ENCODE data around the gene RTL9.
"Not testable (repeated sequence)": the region's sequence is repeated elsewhere in the genome, so short reads cannot be mapped to it uniquely, and the experiment has no call there.

Gene RTL9

GRCh38 chrX:110346681-110347080 lies 12.0 kb upstream of the RTL9 start:
- DNase-seq = no peak

- DNase-seq = no peak
Measured at GRCh38 chrX:110359273-110359672, 625 bp downstream of the RTL9 start.

GRCh38 chrX:110363244-110363643 lies 4.6 kb downstream of the RTL9 start:
- DNase-seq = no peak

DNA sequence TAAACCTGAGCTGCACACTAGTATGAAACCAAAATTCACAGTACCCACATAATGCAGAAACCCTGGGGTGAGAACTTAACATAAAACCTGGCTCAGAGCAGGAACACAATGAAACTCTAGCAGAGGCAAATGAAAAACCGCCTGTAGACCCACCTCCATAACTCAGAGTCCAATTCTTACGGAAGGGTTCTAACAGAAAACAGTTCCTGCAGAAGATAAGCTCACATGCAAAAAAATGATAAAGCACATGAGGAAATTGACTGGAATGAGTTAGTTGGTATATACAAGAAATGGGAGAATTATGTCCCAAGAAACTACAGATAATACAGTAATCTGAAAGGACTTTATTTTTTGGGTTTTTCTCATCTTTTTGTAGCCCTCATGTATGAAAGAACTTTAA lies 14.7 kb downstream of the RTL9 start:
- no peak for DNase-seq

DNA sequence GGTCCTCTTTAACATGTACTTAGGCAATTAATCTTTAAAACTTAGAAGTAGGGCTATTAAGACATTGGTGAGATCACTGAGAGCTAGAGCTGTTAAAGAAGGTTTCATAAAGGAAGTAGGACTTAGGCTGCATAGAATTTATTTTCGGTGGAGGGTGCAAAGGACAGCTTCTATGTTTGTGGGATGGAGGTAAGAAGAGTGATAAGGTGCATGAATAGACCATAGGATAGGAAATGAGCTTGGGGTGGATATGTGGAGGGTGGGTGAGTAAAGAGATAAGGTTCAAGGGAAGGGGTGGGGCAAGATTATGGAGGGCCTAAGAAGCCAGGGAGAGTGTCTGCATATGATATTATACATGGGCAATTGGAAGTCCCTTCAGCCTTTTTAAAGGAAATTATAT lies 15.9 kb downstream of the RTL9 start:
- DNase-seq = no peak

- no peak for DNase-seq
Measured at GRCh38 chrX:110381216-110381615, 22.6 kb downstream of the RTL9 start.

DNA sequence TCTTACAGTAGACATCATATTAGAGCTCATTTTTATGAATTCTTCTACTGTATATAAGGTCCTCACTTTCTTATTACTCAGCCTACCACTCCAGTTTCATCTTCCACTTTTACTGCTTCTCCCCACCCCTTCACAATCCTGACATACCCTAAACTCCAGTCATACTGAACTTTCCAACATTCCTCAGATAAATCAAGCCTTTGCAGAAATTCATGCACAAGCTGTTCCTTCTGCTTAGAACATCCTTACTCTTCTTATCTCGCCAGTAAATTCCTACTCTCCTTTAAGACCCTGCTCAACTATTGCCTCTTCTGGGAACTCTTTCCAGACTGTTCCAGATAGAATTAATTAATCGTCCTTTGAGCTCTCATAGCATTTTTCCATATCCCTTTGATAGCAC lies 24.8 kb downstream of the RTL9 start:
- no peak for DNase-seq

DNA sequence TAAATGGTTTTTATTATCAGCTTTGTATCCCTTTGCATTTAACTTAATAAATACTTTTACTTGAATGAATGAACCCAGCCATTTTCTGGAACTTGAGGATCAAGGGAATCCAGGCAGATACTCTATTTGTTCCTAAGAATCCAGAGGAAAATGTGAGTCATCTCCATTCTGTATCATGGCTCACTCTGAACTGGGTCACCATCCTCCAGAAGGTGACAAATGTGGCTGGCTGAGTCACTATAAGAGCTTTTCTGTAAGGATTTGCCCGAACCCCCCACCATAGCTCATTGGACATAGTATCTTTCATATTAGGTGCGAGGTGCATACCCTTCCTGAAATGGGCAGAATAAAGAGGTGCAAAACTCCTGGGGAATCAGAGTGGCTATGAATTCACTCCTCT lies 25.8 kb downstream of the RTL9 start:
- DNase-seq = no peak

DNA sequence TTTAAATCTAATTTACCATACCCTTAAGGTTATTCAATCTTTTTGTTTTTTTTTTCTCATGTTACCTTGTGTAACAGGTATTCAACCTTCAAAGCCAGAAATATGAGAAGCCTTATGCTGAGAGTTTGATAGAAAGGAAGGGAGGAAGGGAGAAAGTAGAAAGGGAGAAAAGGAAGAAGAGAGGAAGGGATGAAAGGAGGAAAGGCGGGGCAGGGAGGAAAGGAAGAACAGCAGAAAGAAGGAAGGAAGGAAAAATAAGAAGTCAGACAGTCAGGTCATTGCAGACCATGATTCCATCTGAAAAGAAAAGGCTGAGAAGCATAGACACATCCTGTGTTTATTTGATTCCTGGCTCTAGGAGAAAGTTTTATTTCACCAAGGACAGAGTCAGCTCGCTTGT lies 30.9 kb downstream of the RTL9 start:
- no peak for DNase-seq

GRCh38 chrX:110391086-110391485 lies 32.4 kb downstream of the RTL9 start:
- DNase-seq = no peak

DNA sequence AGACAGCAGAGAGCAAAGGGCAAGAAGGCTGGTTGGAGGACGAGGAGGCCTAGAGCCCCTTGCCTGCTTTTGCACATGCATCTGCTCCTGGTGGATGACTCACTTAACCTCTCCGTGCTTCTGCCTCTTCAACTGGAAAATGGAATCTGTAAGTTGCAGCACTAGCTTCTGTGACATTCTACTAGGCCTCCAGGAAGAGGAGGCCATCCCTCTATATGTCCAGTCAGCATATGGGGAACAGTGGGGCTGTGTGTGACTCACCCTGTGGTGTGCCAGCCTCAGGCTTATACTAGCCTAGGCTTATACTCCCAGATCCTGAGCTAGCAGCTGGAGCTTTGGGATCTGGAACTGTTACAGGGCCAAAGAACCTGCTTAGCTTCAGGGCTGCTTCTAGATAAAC lies 36.0 kb downstream of the RTL9 start:
- no peak for DNase-seq

- DNase-seq = no peak
Measured at GRCh38 chrX:110395877-110396276, 37.2 kb downstream of the RTL9 start.

DNA sequence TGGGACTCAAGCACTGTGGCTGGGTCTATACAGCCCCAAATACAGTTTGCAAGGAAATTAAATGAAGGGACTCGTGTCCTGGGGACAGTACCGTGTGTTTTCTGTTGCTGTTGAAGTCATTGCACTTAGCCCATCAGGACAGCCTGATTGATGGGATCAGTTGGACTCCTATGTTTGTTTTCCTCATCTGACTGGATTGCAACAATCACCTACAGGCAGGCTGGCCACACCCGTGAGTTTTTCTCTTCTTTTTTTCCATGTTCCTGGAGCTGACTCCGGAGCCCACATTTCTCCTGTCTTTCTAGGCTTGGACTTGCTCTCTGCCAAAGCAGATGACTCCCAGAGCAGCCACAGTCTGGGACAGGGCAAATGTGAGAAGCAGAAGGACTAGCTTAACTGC lies 38.1 kb downstream of the RTL9 start:
- no peak for DNase-seq

GRCh38 chrX:110397339-110397738 lies 38.7 kb downstream of the RTL9 start:
- DNase-seq = no peak

DNA sequence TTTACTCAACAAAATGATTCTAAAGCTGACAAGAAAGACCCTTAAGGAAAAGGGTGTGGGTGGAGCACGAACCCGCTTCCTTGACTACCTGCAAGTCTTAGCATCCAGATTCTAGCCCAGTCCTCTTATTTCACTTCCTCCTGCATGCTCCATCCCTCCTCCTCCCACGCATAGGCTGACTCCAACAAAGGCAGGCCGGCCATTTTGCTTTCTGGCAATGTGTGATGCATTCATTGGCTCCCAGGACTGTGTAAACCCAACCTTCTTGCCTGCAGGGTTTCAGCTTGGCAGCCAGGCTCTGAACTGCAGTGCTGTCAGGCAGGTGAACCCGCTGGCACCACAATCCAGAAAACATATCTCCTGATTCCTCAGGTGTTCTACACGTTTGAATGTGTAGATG lies 39.3 kb downstream of the RTL9 start:
- no peak for DNase-seq

DNA sequence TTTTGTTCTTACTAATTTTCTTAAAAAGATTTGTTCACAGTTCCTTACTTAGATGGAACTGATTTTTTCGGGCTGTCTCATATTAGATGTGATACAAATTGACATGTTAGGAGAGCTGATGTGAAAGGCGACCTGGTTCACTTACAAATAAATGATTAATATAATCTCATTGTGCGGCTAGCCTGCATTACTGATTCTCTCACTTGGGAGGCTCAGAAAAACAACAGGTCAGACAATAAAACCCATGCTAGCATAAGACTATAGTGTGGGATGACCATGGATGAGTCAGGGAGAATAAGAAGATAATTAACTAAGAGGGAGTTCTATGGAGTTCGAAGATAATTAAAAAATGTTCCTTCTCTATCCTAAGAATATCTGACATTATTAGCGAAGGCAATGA lies 40.8 kb downstream of the RTL9 start:
- no peak for DNase-seq

DNA sequence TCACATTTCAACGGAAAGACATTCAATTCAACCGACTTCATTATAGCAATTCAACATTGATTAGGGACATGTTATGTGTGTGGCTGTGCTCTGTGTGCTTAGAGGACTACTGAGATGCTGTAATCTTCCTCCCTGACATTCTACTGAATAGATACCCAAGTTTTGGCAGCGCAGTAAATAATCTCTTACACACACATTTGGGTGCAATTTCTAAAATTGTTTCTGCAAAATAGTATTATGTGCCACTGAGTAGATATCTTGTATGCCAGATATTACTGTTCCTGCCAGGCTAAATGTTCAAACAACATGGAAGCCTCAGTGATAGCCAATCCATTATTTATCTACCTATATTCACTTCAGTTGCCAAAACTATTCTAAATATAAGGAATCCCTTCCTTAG lies 41.3 kb downstream of the RTL9 start:
- no peak for DNase-seq

DNA sequence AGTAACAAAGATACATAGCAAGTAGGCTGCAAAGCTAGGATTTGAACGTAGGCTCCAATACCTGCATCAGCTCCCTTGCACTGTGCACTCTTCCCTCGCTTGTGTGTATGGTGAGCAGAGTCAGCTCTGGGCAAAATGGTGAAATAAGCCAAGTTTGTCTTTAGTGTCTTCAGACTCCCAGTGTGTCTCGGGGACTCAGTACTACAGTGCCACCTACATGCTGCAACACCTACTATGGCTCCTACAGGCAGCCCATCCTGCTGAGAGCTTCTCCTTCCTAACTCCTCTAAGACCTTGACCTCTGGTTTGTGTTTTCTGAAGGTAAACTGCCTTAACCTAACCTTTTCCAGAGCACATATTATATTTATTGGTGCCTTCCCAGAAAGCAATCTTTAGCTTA lies 42.5 kb downstream of the RTL9 start:
- no peak for DNase-seq

GRCh38 chrX:110402091-110402849 lies 43.6 kb downstream of the RTL9 start:
- DNase-seq = no peak

- DNase-seq = no peak
Measured at GRCh38 chrX:110402850-110403221, 44.2 kb downstream of the RTL9 start.

DNA sequence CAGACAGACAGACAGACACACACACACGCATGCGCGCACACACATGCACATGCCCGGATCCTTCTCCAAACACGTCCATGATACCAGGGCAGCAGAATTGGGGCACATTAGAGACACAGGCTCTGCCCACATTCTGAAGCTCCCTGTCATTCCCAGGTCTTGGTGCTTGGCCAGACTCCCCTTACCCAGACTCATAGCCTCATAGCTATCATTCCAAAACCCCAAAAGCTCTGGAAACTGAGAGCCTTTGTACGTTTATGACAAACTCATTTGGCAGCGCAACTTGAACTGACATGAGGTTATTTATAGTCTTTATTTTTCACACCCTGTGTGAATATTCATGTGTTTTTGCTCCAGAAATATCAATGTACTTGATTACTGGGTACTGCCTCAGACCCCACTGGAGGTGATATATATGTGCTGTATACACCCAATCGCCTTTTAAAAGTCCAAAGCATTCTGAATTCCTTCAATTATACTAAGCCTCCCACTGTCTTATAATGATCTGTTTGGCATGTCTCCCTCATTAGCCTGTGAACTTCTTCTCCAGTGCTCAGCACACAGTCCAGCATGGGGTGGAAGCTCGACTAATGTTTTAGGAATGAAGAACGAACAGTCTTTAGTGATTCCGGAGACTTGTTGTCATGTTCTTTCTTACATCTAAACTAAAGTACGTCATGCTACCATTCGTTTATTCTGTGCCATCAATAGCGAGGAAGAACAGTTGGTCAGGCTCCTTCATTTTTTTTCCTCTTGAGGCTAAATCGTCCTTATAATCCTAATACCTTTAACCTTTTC lies 45.0 kb downstream of the RTL9 start:
- DNase-seq = no peak

GRCh38 chrX:110404376-110404775 lies 45.7 kb downstream of the RTL9 start:
- DNase-seq = no peak

- DNase-seq = not testable (repeated sequence)
Measured at GRCh38 chrX:110406250-110406649, 47.6 kb downstream of the RTL9 start.

- DNase-seq = no peak
Measured at GRCh38 chrX:110406822-110407221, 48.2 kb downstream of the RTL9 start.

All from effector CD8-positive, alpha-beta T cell (primary cell).